ENCODE results near the gene TRPM3.

TRPM3 gene

GRCh38 chr9:71121275-71122021 is at the start of gene TRPM3:
TSS of gene TRPM3 (minus strand) at chr9:71121621. CDS start at chr9:71121354, 267 bp downstream.
- no peak for DNase-seq

- DNase-seq: no peak
Measured at GRCh38 chr9:71168418-71168817, 47.0 kb upstream of the TRPM3 start.

GRCh38 chr9:71162126-71162525 is 40.7 kb upstream of the TRPM3 start:
- DNase-seq: no peak

- DNase-seq: no peak
Measured at GRCh38 chr9:71157731-71158130, 36.3 kb upstream of the TRPM3 start.

- DNase-seq: no peak
Measured at GRCh38 chr9:71147368-71147767, 25.9 kb upstream of the TRPM3 start.

GRCh38 chr9:71146511-71146910 is 25.1 kb upstream of the TRPM3 start:
- DNase-seq: no peak

- DNase-seq: no peak
Measured at GRCh38 chr9:71145179-71145578, 23.8 kb upstream of the TRPM3 start.

- no peak for DNase-seq
Measured at GRCh38 chr9:71144495-71144894, 23.1 kb upstream of the TRPM3 start.

GRCh38 chr9:71136696-71137095 is 15.3 kb upstream of the TRPM3 start:
- DNase-seq: no peak

GRCh38 chr9:71131145-71131544 is 9.7 kb upstream of the TRPM3 start:
- DNase-seq: no peak

GRCh38 chr9:71130521-71130920 is 9.1 kb upstream of the TRPM3 start:
- no peak for DNase-seq

- DNase-seq: no peak
Measured at GRCh38 chr9:71128796-71129195, 7.4 kb upstream of the TRPM3 start.

- no peak for DNase-seq
Measured at GRCh38 chr9:71127301-71127700, 5.9 kb upstream of the TRPM3 start.

- no peak for DNase-seq
Measured at GRCh38 chr9:71122421-71122820, 1.0 kb upstream of the TRPM3 start.

GRCh38 chr9:71122022-71122275 is 528 bp upstream of the TRPM3 start:
- DNase-seq: no peak

- no peak for DNase-seq
Measured at GRCh38 chr9:71120501-71121247, 747 bp downstream of the TRPM3 start.

- DNase-seq: no peak
Measured at GRCh38 chr9:71119746-71120145, 1.7 kb downstream of the TRPM3 start.

- no peak for DNase-seq
Measured at GRCh38 chr9:71118324-71118723, 3.1 kb downstream of the TRPM3 start.

GRCh38 chr9:71115448-71115975 is 5.9 kb downstream of the TRPM3 start:
- no peak for DNase-seq

- no peak for DNase-seq
Measured at GRCh38 chr9:71112866-71113265, 8.6 kb downstream of the TRPM3 start.

GRCh38 chr9:71108937-71109336 is 12.5 kb downstream of the TRPM3 start:
- no peak for DNase-seq

GRCh38 chr9:71106992-71107391 is 14.4 kb downstream of the TRPM3 start:
- no peak for DNase-seq

GRCh38 chr9:71105192-71105591 is 16.2 kb downstream of the TRPM3 start:
- DNase-seq: no peak

GRCh38 chr9:71098801-71099200 is 22.6 kb downstream of the TRPM3 start:
- DNase-seq: no peak

- DNase-seq: no peak
Measured at GRCh38 chr9:71097671-71098070, 23.8 kb downstream of the TRPM3 start.

Data from activated CD4-positive, alpha-beta T cell treated with anti-CD3 and anti-CD28 coated beads for 1 hour (primary cell).